ENCODE data around the gene WDR74.

DNA sequence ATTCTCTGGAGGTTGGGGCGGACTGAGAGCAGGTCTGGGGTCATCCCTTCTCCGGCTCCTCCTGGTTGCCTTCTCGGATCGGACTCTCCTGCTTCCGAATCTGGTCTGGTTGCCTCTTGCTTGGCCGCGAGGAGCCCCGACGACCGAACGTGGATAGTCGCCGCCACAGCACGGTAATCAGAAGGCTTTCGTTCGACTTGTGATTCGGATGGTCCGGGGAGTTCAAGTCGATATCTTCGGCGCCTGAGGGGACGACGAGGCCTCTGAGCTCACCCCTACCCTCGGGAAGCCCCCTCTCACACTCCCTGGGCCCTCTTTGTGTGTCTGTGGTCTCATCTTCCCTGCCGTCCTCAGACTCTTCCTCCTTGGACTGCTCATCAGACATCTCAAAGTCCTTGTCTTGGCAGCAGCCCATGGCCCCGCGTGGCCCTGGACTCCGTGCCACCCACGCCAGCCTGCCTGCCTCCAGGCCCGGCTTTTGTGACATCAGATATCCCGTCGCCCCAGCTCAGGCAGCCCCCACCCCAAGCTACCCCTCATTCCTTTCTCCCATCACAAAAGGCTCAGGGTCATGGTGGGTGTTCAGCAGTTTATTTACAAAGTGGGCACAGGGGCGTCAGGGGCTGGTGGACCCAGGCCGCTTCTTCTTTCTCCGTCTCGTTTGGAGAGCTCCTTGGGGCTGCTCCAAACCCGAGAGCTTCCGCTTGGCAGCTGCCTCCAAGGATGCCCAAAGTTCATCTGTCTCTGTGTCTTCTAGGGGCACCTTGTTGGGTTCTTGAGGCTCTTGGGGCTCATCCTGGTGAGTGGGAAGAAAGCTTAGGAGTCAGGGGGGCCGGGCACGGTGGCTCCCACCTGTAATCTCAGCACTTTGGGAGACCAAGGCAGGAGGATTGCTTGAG is 6.8 kb downstream of the WDR74 start, which contains the start of gene TEX54:
- no peak for TF ChIP-seq EP300 (IDR thresholded peaks at IDR 0.05)
- TF ChIP-seq, protein P1, sequence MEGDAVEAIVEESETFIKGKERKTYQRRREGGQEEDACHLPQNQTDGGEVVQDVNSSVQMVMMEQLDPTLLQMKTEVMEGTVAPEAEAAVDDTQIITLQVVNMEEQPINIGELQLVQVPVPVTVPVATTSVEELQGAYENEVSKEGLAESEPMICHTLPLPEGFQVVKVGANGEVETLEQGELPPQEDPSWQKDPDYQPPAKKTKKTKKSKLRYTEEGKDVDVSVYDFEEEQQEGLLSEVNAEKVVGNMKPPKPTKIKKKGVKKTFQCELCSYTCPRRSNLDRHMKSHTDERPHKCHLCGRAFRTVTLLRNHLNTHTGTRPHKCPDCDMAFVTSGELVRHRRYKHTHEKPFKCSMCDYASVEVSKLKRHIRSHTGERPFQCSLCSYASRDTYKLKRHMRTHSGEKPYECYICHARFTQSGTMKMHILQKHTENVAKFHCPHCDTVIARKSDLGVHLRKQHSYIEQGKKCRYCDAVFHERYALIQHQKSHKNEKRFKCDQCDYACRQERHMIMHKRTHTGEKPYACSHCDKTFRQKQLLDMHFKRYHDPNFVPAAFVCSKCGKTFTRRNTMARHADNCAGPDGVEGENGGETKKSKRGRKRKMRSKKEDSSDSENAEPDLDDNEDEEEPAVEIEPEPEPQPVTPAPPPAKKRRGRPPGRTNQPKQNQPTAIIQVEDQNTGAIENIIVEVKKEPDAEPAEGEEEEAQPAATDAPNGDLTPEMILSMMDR (IDR thresholded peaks at IDR 0.05): no peak
- no peak for TF ChIP-seq POLR2A (IDR thresholded peaks at IDR 0.05)

Data from gastroesophageal sphincter (tissue), 3 donors.